ENCODE measurements around the gene SGTB. TPM values are rescaled to one million over a fixed set of nuclear protein-coding genes. Genes with fewer than 3 reads are reported as not detected.
"Not testable (repeated sequence)": the region's sequence is repeated elsewhere in the genome, so short reads cannot be mapped to it uniquely, and the experiment has no call there.

The SGTB gene
- total RNA-seq, 1 donor from 2014 or later = 15.0 TPM

DNA sequence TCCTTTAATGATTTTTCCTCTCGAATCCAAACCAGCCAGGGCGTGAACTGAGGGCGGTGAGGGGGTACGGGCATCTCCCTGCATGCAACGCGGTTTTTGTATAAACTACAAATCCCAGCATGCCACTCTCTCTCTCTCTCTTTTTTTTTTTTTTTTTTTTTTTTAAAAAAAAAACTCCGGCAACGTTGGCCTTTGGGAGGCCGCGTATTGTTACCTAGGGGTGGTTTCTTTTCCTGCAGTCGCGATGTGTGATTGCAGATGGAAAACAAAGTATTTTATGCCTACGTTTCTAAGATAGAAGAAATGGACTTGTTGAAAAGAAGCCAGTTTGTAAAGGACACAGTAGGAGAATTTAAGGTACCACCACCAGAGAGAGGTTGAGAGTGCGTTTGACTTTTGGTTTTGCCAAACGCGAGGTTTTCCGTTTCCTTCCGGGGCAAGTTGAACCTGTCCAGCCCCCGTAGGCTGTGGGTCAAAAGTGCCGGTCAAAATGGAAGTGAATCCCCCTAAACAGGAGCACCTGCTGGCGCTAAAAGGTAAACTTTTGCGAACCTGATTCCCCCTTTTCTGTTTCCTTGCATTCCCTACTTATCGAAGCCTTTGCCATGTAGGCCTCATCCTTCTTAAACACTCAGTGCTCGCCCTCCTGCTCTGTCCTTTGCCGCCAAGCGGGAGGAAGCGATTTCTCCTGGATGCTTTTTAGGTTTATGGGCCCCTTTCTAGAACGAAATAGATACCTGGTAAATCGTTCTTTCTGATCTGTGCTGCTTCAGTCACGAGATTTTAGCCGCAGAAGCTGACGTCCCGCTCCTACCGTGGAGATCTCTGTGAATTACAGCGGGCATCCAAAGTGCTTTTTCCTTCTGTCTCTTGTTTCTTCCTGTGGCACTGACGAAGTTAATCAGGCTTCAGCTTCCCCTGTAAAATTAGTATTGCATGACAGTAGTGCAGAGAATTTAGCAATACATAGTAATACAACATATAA lies 97.0 kb downstream of the SGTB start, which contains the start of the genes SHLD3 and TRAPPC13:
Gene SHLD3, plus strand, starts transcription at position 457 of the 985 bp plus-strand sequence. CDS start 4,561 bp downstream, outside the sequence.
Gene TRAPPC13, plus strand, starts transcription at position 457 of the 985 bp plus-strand sequence. Its CDS starts 34 bp downstream, at position 491.
- peak; percentile 57 for DNase-seq (ENCODE audit: low read depth, low spot score)
- Mint-ChIP-seq H3K27ac (ENCODE audit: unreplicated experiment) (peak within 1 kb of the TSS; percentile 98), H3K27me3 (ENCODE audit: low read depth) (no peaks in the 10 kb centered on the region), H3K4me3 (peak within 1 kb of the TSS; percentile 100), H3K9me3 (no peaks in the 10 kb centered on the region), H3K36me3 (ENCODE audit: low read depth) (peaks cover 6% of the 10 kb centered on the region), H3K4me1 (peaks cover 34% of the 10 kb centered on the region)
- TF ChIP-seq, protein P1, sequence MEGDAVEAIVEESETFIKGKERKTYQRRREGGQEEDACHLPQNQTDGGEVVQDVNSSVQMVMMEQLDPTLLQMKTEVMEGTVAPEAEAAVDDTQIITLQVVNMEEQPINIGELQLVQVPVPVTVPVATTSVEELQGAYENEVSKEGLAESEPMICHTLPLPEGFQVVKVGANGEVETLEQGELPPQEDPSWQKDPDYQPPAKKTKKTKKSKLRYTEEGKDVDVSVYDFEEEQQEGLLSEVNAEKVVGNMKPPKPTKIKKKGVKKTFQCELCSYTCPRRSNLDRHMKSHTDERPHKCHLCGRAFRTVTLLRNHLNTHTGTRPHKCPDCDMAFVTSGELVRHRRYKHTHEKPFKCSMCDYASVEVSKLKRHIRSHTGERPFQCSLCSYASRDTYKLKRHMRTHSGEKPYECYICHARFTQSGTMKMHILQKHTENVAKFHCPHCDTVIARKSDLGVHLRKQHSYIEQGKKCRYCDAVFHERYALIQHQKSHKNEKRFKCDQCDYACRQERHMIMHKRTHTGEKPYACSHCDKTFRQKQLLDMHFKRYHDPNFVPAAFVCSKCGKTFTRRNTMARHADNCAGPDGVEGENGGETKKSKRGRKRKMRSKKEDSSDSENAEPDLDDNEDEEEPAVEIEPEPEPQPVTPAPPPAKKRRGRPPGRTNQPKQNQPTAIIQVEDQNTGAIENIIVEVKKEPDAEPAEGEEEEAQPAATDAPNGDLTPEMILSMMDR (conservative IDR thresholded peaks at IDR 0.05) = peak; percentile 32

DNA sequence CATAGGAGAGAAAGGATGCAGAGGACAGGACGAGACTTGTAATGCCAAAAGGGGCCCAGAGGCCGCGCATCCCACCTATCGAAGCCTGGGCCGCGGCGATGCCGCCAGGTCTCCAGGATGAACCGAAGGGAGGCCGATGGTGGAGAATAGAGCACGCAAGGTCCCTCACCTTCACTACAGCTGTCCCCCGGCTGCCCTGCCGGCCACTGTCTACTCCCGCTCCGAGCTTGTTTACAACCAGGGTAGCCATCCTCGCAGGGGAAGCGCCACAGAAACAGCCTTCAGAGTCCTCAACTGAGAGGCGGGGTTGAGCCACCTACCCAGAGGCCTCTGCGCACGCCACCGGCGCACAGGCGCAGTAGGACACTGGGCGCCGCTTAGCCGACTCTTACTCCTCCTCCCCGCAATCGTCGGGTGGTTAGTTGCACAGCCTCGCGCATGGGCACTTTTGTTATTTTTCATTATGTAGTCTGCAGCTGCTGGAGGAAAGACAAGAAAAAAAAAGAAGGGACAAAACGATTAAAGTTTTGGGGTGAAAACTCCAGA lies 97.8 kb downstream of the SGTB start, which contains the start of gene TRIM23:
Gene TRIM23, minus strand, starts transcription at position 309 of the 546 bp plus-strand sequence. Its CDS starts 59 bp downstream, at position 250.
- Mint-ChIP-seq H3K27ac (ENCODE audit: unreplicated experiment) (peak within 1 kb of the TSS; percentile 98), H3K36me3 (ENCODE audit: low read depth) (peaks cover 3% of the 10 kb centered on the region)
- DNase-seq (ENCODE audit: low read depth, low spot score) = peak; percentile 78

DNA sequence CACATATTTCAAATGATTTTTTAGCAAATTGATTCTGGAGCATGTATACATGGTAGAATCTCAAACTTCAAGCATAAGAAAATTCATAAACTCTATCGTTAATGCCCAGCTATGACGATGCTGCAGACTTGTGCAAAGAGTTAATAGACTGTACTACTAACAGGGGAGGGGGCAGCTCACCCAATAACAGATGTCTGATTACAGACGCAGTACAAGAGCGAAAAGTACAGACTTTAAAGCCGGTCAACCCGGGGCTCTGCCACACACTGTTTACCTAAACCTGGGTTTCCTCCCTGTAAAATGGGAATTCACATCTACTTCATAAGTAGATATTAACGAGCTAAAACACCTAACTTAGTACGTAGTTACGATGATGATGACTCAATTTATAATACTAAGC lies 98.4 kb downstream of the SGTB start:
- peak overlapping the region; percentile 98 for H3K27ac Mint-ChIP-seq (ENCODE audit: unreplicated experiment)
- H3K36me3 Mint-ChIP-seq (ENCODE audit: low read depth) = peaks cover 3% of the 10 kb centered on the region
- no peaks in the 10 kb centered on the region for H3K27me3 Mint-ChIP-seq (ENCODE audit: low read depth)
- TF ChIP-seq, protein P1 (conservative IDR thresholded peaks at IDR 0.05) = no peak
- peaks cover 34% of the 10 kb centered on the region for H3K4me1 Mint-ChIP-seq
- H3K9me3 Mint-ChIP-seq = no peaks in the 10 kb centered on the region
- DNase-seq (ENCODE audit: low read depth, low spot score) = no peak
- H3K4me3 Mint-ChIP-seq = peak overlapping the region; percentile 100

More for the DNA sequence above, 97.8 kb downstream of the SGTB start, which contains the start of gene TRIM23:
- Mint-ChIP-seq H3K4me3 (peak within 1 kb of the TSS; percentile 100), H3K9me3 (no peaks in the 10 kb centered on the region), H3K4me1 (peaks cover 34% of the 10 kb centered on the region), H3K27me3 (ENCODE audit: low read depth) (no peaks in the 10 kb centered on the region)
- TF ChIP-seq, protein P1 (conservative IDR thresholded peaks at IDR 0.05) = no peak

DNA sequence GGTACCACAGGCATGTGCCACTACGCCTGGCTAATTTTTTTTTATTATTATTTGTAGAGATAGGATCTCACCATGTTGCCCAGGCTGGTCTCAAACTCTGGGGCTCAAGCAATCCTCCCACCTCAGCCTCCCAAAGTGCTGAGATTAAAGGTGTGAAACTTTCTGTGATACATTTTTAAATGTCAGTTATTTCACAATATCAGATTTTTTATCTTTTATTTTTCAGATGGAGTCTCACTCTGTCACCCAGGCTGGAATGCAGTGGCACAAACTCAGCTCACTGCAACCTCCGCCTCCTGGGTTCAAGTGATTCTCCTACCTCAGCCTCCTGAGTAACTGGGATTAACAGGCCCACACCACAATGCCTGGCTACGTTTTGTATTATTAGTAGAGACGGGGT lies 99.9 kb downstream of the SGTB start:
- H3K27me3 Mint-ChIP-seq (ENCODE audit: low read depth); H3K9me3 Mint-ChIP-seq; DNase-seq (ENCODE audit: low read depth, low spot score); H3K27ac Mint-ChIP-seq (ENCODE audit: unreplicated experiment); H3K36me3 Mint-ChIP-seq (ENCODE audit: low read depth): not testable (repeated sequence)
- Mint-ChIP-seq H3K4me1 (peaks cover 31% of the 10 kb centered on the region), H3K4me3 (peak overlapping the region; percentile 61)

DNA sequence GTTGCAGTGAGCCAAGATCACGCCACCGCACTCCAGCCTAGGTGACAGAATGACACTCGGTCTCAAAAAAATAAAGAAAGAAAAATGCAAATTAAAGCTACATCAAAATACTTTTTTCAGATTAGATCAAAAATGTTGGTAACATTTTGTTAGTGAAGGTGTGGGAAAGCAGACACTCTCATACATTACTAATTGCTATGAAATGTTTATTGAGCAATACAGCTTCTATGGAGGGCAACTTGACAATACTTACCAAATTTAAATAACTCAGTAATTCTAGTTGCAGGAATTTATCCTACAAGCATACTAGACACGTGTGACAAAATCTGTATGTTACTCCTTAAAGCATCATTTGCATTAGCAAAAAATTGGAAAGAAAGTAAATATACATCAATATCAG lies 101.9 kb downstream of the SGTB start:
- Mint-ChIP-seq H3K27ac (ENCODE audit: unreplicated experiment) (no peak overlapping the region), H3K9me3 (no peaks in the 10 kb centered on the region), H3K4me1 (peaks cover 21% of the 10 kb centered on the region), H3K27me3 (ENCODE audit: low read depth) (no peaks in the 10 kb centered on the region), H3K36me3 (ENCODE audit: low read depth) (no peaks in the 10 kb centered on the region), H3K4me3 (no peak overlapping the region)
- TF ChIP-seq, protein P1 (conservative IDR thresholded peaks at IDR 0.05) = no peak
- no peak for DNase-seq (ENCODE audit: low read depth, low spot score)

Other genes starting within 250 kb of the SGTB start
- 7.1 and 8.2 TPM in 2 replicates for gene ADAMTS6, start 240.2 kb downstream of the SGTB start, total RNA-seq
- gene CENPK, start 158.9 kb downstream of the SGTB start, total RNA-seq = 55.2 and 66.4 TPM in 2 replicates
- gene PPWD1, start 158.8 kb downstream of the SGTB start, total RNA-seq = 38.6 and 42.0 TPM in 2 replicates
- gene TRIM23, start 97.8 kb downstream of the SGTB start, total RNA-seq = 11.6 and 12.7 TPM in 2 replicates
- gene SHLD3, start 97.1 kb downstream of the SGTB start, total RNA-seq = 3.8 and 4.3 TPM in 2 replicates
- 21.7 and 24.9 TPM in 2 replicates for gene TRAPPC13, start 97.1 kb downstream of the SGTB start, total RNA-seq
- gene NLN, start 96 bp upstream of the SGTB start, total RNA-seq = 51.7 and 55.2 TPM in 2 replicates
- gene ERBIN, start 204.5 kb upstream of the SGTB start, total RNA-seq = 51.2 and 52.2 TPM in 2 replicates

Data from neural crest cell (in vitro differentiated cells).